Activated T-helper 1 cell treated with Interleukin-2 at 50 U/mL for 16 hours (primary cell): ENCODE results near the gene DAB2.
"Not testable (repeated sequence)": the region's sequence is repeated elsewhere in the genome, so short reads cannot be mapped to it uniquely, and the experiment has no call there.

Experiments used
- DNase-seq: peaks from one replicate; pipeline ENCODE4 v3.0.0-alpha.2; 2020; ENCODE audit warnings: low read depth

The DAB2 gene

GRCh38 chr5:39420482-39421145 lies 4.2 kb downstream of the DAB2 start:
- DNase-seq: no peak

- no peak for DNase-seq
Observed at GRCh38 chr5:39419796-39420195, 5.0 kb downstream of the DAB2 start.

- no peak for DNase-seq
Observed at GRCh38 chr5:39417979-39418378, 6.8 kb downstream of the DAB2 start.

GRCh38 chr5:39415201-39415600 lies 9.6 kb downstream of the DAB2 start:
- DNase-seq: no peak

- DNase-seq: no peak
Observed at GRCh38 chr5:39414426-39414825, 10.4 kb downstream of the DAB2 start.

GRCh38 chr5:39413771-39414170 lies 11.0 kb downstream of the DAB2 start:
- no peak for DNase-seq

GRCh38 chr5:39412721-39413394 lies 11.9 kb downstream of the DAB2 start:
- DNase-seq: no peak

- DNase-seq: no peak
Observed at GRCh38 chr5:39411985-39412384, 12.8 kb downstream of the DAB2 start.

GRCh38 chr5:39411061-39411460 lies 13.7 kb downstream of the DAB2 start:
- DNase-seq: no peak

- DNase-seq: no peak
Observed at GRCh38 chr5:39409033-39409432, 15.7 kb downstream of the DAB2 start.

GRCh38 chr5:39405083-39405843 lies 19.5 kb downstream of the DAB2 start:
- DNase-seq: no peak

GRCh38 chr5:39403761-39404160 lies 21.0 kb downstream of the DAB2 start:
- DNase-seq: not testable (repeated sequence)

- not testable (repeated sequence) for DNase-seq
Observed at GRCh38 chr5:39402140-39402539, 22.6 kb downstream of the DAB2 start.

- DNase-seq: no peak
Observed at GRCh38 chr5:39400713-39401578, 23.8 kb downstream of the DAB2 start.

GRCh38 chr5:39399135-39400036 lies 25.4 kb downstream of the DAB2 start:
- DNase-seq: no peak

- DNase-seq: no peak
Observed at GRCh38 chr5:39396843-39397242, 27.9 kb downstream of the DAB2 start.

- no peak for DNase-seq
Observed at GRCh38 chr5:39395521-39395920, 29.3 kb downstream of the DAB2 start.

GRCh38 chr5:39394946-39395345 lies 29.8 kb downstream of the DAB2 start:
- no peak for DNase-seq

- no peak for DNase-seq
Observed at GRCh38 chr5:39390945-39391344, 33.8 kb downstream of the DAB2 start.

GRCh38 chr5:39387293-39387692 lies 37.5 kb downstream of the DAB2 start:
- DNase-seq: no peak

- DNase-seq: no peak
Observed at GRCh38 chr5:39384271-39384670, 40.5 kb downstream of the DAB2 start.
